SK-N-SH (cell line): Measurements from ENCODE around the gene PPME1.

ENCODE experiments used
- EP300 ChIP-seq, 2 experiments: IDR thresholded peaks; 2 replicates each; pipeline versions ENCODE4 v1.4.0 to v1.6.1; 2012; ENCODE audit warnings: borderline replicate concordance in 1 of 2, low read depth in 1 of 2, low read length in 1 of 2
- JUND ChIP-seq: IDR thresholded peaks from 2 replicates; pipeline ENCODE4 v1.4.0; 2012
- MXI1 ChIP-seq: IDR thresholded peaks from 2 replicates; pipeline ENCODE4 v1.6.1; 2012; ENCODE audit warnings: mild to moderate bottlenecking, low read depth, low read length, improper control_type of control experiment
- POLR2AphosphoS5 ChIP-seq: IDR thresholded peaks from 2 replicates; pipeline ENCODE4 v1.6.1; 2012; ENCODE audit warnings: low read depth, low read length
- SIN3A ChIP-seq: IDR thresholded peaks from 2 replicates; pipeline ENCODE4 v1.6.1; 2012; ENCODE audit warnings: low read depth, mild to moderate bottlenecking, low read length, moderate library complexity, borderline replicate concordance
- TF ChIP-seq, protein P1 (sequence below): fragments of 200-600 bp; sonication (generic); IDR thresholded peaks from 2 replicates; pipeline ENCODE4 v1.6.1; 2017; ENCODE audit warnings: antibody characterized with exemption, mild to moderate bottlenecking, moderate library complexity

DNA sequence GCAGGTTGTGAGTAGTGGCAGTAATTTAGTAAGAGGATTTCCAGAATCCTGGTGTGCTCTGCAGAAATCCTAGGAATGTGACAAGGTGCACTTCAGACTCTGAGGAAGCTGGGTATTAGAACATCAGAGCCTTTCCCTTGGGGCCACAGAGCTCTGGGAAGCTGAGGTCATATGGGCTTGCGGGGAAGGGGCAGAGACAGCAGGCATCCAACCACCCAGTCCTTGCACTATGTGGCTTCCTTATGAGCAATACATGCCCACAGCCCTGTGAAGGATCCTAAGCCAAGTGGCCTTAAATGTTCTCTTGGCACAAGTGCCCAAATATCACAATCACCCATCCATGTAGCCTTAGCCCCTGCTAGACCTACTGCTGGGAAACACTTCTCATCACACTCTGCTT, 94.2 kb downstream of the PPME1 start:
- TF ChIP-seq JUND (no peak), MXI1 (no peak), EP300 (IDR thresholded peaks at IDR 0.05; ENCODE audit: borderline replicate concordance in 1 of 2, low read depth in 1 of 2, low read length in 1 of 2) (no peak), POLR2AphosphoS5 (no peak), SIN3A (no peak)
- TF ChIP-seq, protein P1, sequence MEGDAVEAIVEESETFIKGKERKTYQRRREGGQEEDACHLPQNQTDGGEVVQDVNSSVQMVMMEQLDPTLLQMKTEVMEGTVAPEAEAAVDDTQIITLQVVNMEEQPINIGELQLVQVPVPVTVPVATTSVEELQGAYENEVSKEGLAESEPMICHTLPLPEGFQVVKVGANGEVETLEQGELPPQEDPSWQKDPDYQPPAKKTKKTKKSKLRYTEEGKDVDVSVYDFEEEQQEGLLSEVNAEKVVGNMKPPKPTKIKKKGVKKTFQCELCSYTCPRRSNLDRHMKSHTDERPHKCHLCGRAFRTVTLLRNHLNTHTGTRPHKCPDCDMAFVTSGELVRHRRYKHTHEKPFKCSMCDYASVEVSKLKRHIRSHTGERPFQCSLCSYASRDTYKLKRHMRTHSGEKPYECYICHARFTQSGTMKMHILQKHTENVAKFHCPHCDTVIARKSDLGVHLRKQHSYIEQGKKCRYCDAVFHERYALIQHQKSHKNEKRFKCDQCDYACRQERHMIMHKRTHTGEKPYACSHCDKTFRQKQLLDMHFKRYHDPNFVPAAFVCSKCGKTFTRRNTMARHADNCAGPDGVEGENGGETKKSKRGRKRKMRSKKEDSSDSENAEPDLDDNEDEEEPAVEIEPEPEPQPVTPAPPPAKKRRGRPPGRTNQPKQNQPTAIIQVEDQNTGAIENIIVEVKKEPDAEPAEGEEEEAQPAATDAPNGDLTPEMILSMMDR, result no peak
